PC-3 (cell line): Measurements from ENCODE around the gene ZNF557.

ENCODE experiments used
- CTCF ChIP-seq: fragments of 300-600 bp; sonication (generic); conservative IDR thresholded peaks from 2 replicates; pipeline ENCODE4 v1.5.1; 2017; ENCODE audit warnings: antibody characterized with exemption, low read depth, mild to moderate bottlenecking, low read length
- EZH2 ChIP-seq: fragments of 300-600 bp; sonication (generic); IDR thresholded peaks from one replicate; pipeline ENCODE4 v1.6.1; 2017; ENCODE audit warnings: antibody characterized with exemption, mild to moderate bottlenecking, low read length; ENCODE audit not compliant: unreplicated experiment

GRCh38 chr19:7063764-7064418, 5.6 kb upstream of the ZNF557 start:
- TF ChIP-seq CTCF (no peak), EZH2 (no peak)
